Breast epithelium (tissue), 3 donors: Measurements from ENCODE around the gene SLC37A3.

Experiments used
- POLR2A ChIP-seq: fragments of 450-650 bp; IDR thresholded peaks from one replicate; pipeline ENCODE4 v1.6.1; 2016; ENCODE audit warnings: antibody characterized with exemption, mild to moderate bottlenecking, moderate library complexity
- POLR2AphosphoS5 ChIP-seq, 3 donors: sonication (generic); formaldehyde crosslinking; IDR thresholded peaks; one replicate each; pipeline ENCODE4 v1.6.1; 2017; ENCODE audit warnings: antibody characterized with exemption in 3 of 3
- TF ChIP-seq, protein P1 (sequence below), 3 donors: fragments of 450-650 bp; IDR thresholded peaks; one replicate each; pipeline ENCODE4 v1.5.1; 2016 to 2017; ENCODE audit warnings: antibody characterized with exemption in 3 of 3, mild to moderate bottlenecking in 3 of 3, moderate library complexity in 3 of 3

DNA sequence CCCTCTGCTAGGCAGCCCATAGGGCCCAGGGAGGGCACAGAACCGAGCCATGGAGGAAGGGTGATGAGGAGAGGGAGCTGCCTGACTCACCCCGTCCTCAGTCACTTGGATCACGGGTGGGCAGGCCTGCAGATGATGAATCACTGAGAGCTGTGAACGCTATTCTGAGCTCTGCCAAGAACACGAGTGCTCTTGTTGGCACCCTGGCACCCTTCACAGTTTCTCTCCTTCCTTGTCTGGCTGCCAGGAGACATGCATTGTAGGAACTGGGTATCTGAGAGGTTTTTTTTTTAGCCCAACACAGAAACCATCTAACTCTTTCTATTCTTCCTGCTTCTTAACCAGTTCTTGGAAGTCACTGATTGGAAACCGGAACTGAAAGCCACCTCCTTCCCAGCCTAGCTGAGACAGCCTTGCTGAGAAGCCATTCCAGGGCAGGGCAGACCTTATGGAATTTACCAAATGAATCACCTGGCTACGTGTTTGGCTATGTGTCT is 82.1 kb downstream of the SLC37A3 start:
- TF ChIP-seq, protein P1, sequence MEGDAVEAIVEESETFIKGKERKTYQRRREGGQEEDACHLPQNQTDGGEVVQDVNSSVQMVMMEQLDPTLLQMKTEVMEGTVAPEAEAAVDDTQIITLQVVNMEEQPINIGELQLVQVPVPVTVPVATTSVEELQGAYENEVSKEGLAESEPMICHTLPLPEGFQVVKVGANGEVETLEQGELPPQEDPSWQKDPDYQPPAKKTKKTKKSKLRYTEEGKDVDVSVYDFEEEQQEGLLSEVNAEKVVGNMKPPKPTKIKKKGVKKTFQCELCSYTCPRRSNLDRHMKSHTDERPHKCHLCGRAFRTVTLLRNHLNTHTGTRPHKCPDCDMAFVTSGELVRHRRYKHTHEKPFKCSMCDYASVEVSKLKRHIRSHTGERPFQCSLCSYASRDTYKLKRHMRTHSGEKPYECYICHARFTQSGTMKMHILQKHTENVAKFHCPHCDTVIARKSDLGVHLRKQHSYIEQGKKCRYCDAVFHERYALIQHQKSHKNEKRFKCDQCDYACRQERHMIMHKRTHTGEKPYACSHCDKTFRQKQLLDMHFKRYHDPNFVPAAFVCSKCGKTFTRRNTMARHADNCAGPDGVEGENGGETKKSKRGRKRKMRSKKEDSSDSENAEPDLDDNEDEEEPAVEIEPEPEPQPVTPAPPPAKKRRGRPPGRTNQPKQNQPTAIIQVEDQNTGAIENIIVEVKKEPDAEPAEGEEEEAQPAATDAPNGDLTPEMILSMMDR (IDR thresholded peaks at IDR 0.05), result no peak
- peak; percentile 15 to 61 (median 45) for TF ChIP-seq POLR2AphosphoS5 (IDR thresholded peaks at IDR 0.05)
- TF ChIP-seq POLR2A, result no peak
